Renal cortex interstitium (tissue), 11 donors: ENCODE data around the gene OSBPL10. TPM values are rescaled to one million over a fixed set of nuclear protein-coding genes. Genes with fewer than 3 reads are reported as not detected.

ENCODE experiments used
- DNase-seq, 11 donors: peaks; one replicate each; pipeline ENCODE4 v3.0.0-alpha.2; 2013; ENCODE audit warnings: low read depth in 9 of 11, low spot score in 4 of 11; ENCODE audit errors: extremely low read depth in 1 of 11
- polyA plus RNA-seq, 3 donors: library from polyadenylated mRNA; unstranded; fragments of 120-200 nt; gene quantifications; one replicate each; pipeline ENCODE4 v1.2.1, GENCODE V29; 2013; ENCODE audit not compliant: insufficient read length in 3 of 3

OSBPL10 gene
- polyA plus RNA-seq, 3 donors = 19.9 to 24.8 (median 22.0) TPM

DNA sequence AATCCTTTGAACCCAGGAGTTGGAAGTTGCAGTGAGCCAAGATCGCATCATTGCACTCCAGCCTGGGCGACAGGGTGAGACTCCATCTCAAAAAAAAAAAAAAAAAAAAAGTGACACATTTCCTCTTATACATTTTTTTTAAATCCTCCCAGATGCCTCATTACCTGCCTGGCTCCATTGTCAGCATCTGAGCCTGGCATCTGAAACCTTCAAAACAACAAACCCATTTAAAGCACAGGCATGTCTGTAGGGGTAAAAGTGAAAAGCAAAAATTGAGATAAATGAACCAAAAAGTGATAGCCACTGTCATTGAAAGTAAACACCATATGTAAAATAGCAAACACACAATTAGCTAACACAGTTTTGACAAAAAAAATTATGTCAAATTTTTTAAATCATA lies 38.6 kb downstream of the OSBPL10 start:
- no peak for DNase-seq

GRCh38 chr3:31937225-31937624 lies 43.8 kb downstream of the OSBPL10 start:
- no peak for DNase-seq

- DNase-seq = no peak
These were observed 44.5 kb downstream of the OSBPL10 start for GRCh38 chr3:31936420-31937060.

DNA sequence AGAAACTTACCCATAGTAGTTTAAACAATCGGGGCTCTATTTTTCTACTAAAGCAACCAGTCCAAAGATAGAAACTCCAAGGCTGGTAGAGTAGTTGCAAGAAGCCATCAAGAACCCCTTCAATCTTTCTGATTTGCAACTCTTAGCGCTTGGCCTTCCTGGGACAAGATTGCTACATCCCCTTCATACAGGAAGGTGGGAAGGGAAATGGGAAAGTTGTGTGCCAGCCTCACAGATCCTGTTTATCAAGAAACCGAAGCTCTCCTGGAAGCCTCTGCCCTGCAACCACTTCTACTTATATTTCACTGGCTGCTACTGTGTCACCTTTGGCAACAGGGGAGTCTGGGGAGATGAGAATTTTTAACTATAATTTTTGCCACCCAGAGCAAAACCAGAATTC lies 46.2 kb downstream of the OSBPL10 start:
- DNase-seq = no peak

- DNase-seq = peak in 3 of 11 donors; percentile 22 to 41 (median 33)
These were observed 47.0 kb downstream of the OSBPL10 start for GRCh38 chr3:31934018-31934417.

- no peak for DNase-seq
These were observed 48.1 kb downstream of the OSBPL10 start for GRCh38 chr3:31932990-31933389.

- DNase-seq = no peak
These were observed 51.1 kb downstream of the OSBPL10 start for GRCh38 chr3:31929826-31930502.

- no peak for DNase-seq
These were observed 53.3 kb downstream of the OSBPL10 start for GRCh38 chr3:31927811-31928210.

DNA sequence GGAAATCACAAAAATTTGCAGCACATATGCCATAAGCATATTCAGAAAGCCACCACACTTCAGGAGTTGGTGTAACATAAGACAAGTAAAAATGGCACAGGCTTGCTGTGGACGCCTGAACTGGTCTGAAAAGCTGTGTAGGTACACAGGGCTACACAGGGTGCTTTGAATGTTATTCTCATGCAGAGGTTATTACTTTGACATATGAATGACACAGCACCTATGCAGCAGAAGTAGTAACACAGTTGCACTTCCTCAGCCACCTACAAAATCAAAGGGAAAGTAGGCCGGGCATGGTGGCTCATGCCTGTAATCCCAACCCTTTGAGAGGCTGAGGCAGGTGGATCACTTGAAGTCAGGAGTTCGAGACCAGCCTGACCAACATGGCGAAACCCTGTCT lies 54.5 kb downstream of the OSBPL10 start:
- no peak for DNase-seq

GRCh38 chr3:31925271-31925630 lies 55.8 kb downstream of the OSBPL10 start:
- DNase-seq = no peak

- DNase-seq = no peak
These were observed 56.3 kb downstream of the OSBPL10 start for GRCh38 chr3:31924610-31925270.

GRCh38 chr3:31922962-31923361 lies 58.1 kb downstream of the OSBPL10 start:
- peak in 1 of 11 donors; percentile 37 for DNase-seq

DNA sequence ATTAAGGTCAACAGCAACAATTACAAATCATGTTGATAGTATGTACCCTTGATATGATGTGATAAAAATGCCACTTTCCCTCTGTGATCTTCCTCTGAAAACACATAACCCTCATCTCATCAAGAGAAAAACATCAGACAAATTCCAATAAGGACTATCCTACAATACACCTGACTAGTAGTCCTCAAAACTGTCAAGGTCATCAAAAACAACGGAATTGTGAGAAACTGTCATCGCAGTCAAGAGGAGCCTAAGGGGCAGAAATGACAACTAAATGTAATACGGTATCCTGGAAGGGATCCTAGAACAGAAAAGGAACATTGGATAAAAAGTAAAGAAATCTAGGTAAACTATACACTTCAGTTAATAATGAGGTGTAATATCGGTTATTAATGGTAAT lies 59.2 kb downstream of the OSBPL10 start:
- DNase-seq = no peak

DNA sequence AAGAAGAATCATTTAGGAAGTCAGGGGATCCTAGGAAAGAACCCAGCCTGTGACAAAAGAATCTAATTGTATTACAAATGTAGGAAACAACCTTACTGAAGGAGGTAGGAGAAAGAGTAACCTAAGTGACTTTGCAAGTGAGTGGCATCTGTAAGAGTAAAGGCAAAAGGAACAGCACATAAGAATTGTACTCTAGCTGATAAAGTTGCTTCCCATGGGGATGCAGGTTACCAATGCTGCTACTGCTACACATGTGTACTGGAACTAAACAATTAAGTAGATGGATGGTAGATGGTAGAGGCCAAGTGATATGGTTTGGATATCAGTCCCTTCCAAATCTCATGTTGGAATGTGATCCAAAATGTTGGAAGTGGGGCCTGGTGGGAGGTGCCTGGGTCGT lies 60.8 kb downstream of the OSBPL10 start:
- DNase-seq = no peak

- DNase-seq = no peak
These were observed 61.5 kb downstream of the OSBPL10 start for GRCh38 chr3:31919528-31919927.

DNA sequence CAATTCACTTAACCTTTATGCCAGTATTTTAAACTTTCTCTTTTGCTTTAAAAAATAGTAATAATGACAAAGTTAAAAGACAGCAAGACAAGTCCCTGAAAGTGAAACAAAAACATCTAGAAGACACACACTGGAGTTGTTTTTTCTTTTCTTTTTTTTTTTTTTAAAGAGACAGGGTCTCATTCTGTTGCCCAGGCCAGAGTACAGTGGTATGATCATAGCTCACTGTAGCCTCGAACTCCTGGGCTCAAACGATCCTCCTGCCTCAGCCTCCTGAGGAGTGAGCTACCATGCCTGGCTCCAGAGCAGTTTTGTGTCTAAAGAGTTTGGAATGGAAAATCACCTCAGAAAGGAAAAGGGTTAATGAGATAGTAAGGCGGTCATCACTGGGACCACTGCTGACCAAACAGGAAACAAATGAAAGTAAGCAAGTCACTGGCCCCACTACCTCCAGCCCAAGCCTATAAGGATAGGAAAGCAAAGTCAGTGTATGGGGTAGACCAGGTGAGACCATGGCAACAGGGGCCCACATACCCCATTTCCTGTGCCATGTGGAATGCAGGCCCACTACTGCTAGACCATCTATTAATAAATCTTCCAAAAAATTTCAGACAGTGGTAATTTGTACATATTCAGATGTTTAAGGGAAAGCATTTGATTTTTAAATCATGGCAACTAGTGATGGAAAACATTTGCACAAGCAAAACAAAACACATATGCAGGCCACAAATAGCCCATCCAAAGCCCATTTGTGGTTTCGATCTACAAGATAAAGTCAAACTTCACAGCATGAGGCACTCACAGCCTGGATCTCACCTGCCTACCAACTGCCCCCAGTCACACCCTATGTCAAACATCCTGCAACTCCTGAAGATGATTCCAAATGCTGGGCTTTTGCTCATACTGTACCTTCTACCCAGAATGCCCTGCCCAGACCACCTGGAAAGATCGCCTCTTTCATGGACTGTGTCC lies 62.6 kb downstream of the OSBPL10 start:
- no peak for DNase-seq

- DNase-seq = no peak
These were observed 63.6 kb downstream of the OSBPL10 start for GRCh38 chr3:31917303-31918005.

DNA sequence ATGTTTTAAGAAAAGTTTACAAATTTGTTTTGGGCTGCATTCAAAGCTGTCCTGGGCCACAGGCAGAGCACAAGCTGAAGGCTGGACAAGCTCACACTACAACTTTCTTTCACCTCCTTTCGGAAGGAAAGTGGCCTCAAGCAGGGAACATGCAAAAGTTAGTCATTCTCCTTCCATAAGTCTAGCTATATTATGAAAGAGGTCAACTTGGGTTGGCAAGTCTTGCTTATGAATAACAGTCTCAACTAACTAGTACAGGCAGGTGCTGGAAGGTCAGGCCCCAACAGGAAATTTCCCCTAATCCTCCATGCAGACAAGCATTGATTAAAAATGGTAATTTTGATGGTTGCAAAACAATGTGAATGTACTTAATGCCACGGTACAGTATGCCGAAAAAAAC lies 69.4 kb downstream of the OSBPL10 start:
- DNase-seq = no peak

DNA sequence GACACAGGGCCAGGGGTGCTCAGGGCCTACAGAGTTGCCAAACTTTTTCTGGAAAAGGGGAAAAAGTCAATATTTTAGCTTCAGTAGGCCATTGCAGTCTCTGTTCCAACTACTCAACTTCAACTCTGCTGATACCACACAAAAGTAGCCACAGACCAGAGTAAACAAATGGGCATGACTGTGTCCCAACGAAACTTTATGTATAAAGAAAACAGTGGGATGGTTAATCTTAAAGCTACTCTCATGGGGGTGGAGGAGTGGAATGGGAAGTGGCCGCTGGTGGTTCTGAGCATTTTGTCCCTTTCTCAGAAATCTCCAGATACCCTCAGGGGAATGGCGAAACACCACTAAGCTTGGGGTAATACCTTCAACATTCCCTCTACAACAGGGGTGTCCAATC lies 69.9 kb downstream of the OSBPL10 start:
- DNase-seq = no peak
